ENCODE data around the gene ENO1. TPM values are rescaled to one million over a fixed set of nuclear protein-coding genes. Genes with fewer than 3 reads are reported as not detected.

The ENO1 gene
- total RNA-seq, 3 donors from 2014 or later, result 383 to 734 (median 494) TPM

DNA sequence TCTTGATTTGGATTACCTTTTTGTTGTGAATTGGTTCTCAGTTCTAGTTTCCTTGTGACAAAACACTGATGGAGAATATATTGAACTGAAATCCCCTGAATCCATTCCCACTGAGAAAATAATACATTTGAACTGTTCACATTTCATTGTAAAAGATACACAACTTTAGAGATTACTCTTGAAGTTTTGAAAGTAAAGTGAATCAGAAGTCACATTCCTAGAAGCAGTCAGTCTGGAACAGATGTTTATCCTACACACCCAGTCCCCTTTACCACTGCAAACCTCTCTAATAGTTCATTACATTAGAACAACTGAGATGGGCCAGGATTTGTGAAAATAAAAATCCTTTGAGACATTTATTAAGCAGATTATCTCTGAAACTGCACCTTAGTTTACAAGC lies 64.5 kb downstream of the ENO1 start:
- ATAC-seq (no peak), DNase-seq (no peak)
- H3K9me3 ChIP-seq, result no peaks in the 10 kb centered on the region
- peaks cover 8% of the 10 kb centered on the region for H3K4me1 ChIP-seq (ENCODE audit: low read depth)
- no peaks in the 10 kb centered on the region for H3K36me3 ChIP-seq (ENCODE audit: low read depth)
- TF ChIP-seq, protein P1, sequence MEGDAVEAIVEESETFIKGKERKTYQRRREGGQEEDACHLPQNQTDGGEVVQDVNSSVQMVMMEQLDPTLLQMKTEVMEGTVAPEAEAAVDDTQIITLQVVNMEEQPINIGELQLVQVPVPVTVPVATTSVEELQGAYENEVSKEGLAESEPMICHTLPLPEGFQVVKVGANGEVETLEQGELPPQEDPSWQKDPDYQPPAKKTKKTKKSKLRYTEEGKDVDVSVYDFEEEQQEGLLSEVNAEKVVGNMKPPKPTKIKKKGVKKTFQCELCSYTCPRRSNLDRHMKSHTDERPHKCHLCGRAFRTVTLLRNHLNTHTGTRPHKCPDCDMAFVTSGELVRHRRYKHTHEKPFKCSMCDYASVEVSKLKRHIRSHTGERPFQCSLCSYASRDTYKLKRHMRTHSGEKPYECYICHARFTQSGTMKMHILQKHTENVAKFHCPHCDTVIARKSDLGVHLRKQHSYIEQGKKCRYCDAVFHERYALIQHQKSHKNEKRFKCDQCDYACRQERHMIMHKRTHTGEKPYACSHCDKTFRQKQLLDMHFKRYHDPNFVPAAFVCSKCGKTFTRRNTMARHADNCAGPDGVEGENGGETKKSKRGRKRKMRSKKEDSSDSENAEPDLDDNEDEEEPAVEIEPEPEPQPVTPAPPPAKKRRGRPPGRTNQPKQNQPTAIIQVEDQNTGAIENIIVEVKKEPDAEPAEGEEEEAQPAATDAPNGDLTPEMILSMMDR (IDR thresholded peaks at IDR 0.05), result no peak
- intact Hi-C loops (cut with DNase I, micrococcal nuclease), result no loop called here
- H3K4me3 ChIP-seq, result no peak overlapping the region

DNA sequence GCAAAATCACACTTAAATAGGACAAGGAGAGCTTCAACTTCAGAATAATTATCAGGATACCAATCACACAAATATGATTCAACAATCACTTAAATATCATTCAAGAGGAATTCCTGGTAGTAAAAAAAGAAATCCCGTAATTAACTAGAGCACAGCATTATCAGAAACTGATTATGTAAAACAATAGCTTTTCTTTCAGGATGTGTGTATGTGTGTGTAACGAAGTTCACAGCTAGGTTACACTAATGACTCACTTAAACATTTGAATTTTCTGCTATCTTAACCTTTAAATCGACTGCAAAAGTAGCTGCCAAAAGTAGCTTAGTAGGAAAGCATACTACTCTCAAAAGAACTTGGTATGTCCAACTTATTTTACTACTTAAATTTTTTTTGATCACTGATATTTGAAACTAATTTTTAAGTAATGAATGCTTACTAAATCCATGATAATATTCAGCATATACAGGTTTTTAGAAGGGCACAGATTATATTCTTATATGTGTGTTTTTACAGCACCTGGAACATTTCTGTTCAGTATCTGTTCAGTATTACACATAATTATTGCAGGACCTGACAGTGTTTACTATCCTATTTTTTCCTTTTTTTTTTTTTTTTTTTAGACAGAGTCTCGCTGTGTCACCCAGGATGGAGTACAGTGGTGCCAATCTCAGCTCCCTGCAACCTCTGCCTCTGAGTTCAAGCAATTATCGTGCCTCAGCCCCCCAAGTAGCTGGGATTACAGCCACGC lies 65.3 kb downstream of the ENO1 start:
- Histone ChIP-seq H3K4me1 (ENCODE audit: low read depth) (peaks cover 4% of the 10 kb centered on the region), H3K36me3 (ENCODE audit: low read depth) (no peaks in the 10 kb centered on the region), H3K4me3 (no peak overlapping the region), H3K9me3 (no peaks in the 10 kb centered on the region)
- ATAC-seq, result no peak
- TF ChIP-seq, protein P1 (IDR thresholded peaks at IDR 0.05), result no peak
- no peak for DNase-seq
- intact Hi-C loops (cut with DNase I, micrococcal nuclease), result no loop called here

DNA sequence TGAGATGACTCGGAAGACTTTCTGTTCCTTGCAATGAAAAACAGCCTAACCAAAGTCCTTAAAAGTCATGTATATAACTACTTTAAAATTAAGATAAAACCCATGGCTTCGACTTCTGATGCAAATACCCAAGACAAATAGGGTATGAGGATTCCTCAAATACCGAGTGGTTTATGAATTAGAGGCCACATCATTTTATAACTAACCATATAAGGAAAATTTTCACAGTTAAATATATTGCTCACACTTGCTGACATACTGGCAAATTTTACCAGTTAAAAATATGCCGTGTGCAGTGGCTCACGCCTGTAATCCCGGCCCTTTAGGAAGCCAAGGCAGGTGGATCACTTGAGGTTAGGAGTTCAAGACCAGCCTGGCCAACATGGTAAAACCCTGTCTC lies 66.4 kb downstream of the ENO1 start:
- Histone ChIP-seq H3K4me1 (ENCODE audit: low read depth) (peaks cover 4% of the 10 kb centered on the region), H3K4me3 (no peak overlapping the region), H3K36me3 (ENCODE audit: low read depth) (no peaks in the 10 kb centered on the region), H3K9me3 (no peaks in the 10 kb centered on the region)
- TF ChIP-seq, protein P1 (IDR thresholded peaks at IDR 0.05), result no peak
- DNase-seq (no peak), ATAC-seq (no peak)
- intact Hi-C loops (cut with DNase I, micrococcal nuclease), result no loop called here

Small RNA genes within 50 kb of the gene (microRNA-seq; reads per million reads assigned to microRNA genes)
- gene MIR6728, result not detected

Other genes starting within 250 kb of the ENO1 start
- 100 to 1,000 TPM in 2 of 3 donors, 10 to 100 TPM in 1; 99.5 to 204 (median 174) TPM for gene RERE, start 61.0 kb downstream of the ENO1 start, total RNA-seq
- not detected for gene CA6, start 67.2 kb upstream of the ENO1 start, total RNA-seq
- not detected for gene SLC2A7, start 147.7 kb upstream of the ENO1 start, total RNA-seq
- gene SLC2A5, start 190.9 kb upstream of the ENO1 start, total RNA-seq, result 10 to 100 TPM in 1 of 3 donors, 1 to 10 TPM in 2; 4.4 to 34.5 (median 7.8) TPM